ENCODE results near the gene FOXN1.
"Not testable (repeated sequence)": the region's sequence is repeated elsewhere in the genome, so short reads cannot be mapped to it uniquely, and the experiment has no call there.

GRCh38 chr17:28458881-28459280, 47.3 kb upstream of the FOXN1 start:
- not testable (repeated sequence) for TF ChIP-seq CTCF (conservative IDR thresholded peaks at IDR 0.05; ENCODE audit: low read length); EZH2phosphoT487 (IDR thresholded peaks at IDR 0.05; ENCODE audit: borderline replicate concordance)

All from Loucy (cell line).